IPS-NIHi11 (cell line): ENCODE results near the gene TMEM232.
"Not testable (repeated sequence)": the region's sequence is repeated elsewhere in the genome, so short reads cannot be mapped to it uniquely, and the experiment has no call there.

ENCODE experiments used
- DNase-seq: peaks from one replicate; pipeline ENCODE4 v3.0.0; 2012; ENCODE audit warnings: mixed read lengths, low spot score

Gene TMEM232

GRCh38 chr5:110726249-110727024 lies at the start of gene TMEM232:
Gene TMEM232 (minus strand): TSS chr5:110726671. CDS start chr5:110667352, 59,319 bp downstream.
- DNase-seq = peak; percentile 86

GRCh38 chr5:110770286-110770685 lies 43.8 kb upstream of the TMEM232 start:
- no peak for DNase-seq

GRCh38 chr5:110769000-110769681 lies 42.7 kb upstream of the TMEM232 start:
- DNase-seq = no peak

GRCh38 chr5:110768138-110768860 lies 41.8 kb upstream of the TMEM232 start:
- DNase-seq = no peak

- no peak for DNase-seq
These were observed 33.7 kb upstream of the TMEM232 start for GRCh38 chr5:110760158-110760557.

GRCh38 chr5:110757118-110757729 lies 30.8 kb upstream of the TMEM232 start:
- DNase-seq = peak; percentile 26

GRCh38 chr5:110754181-110754580 lies 27.7 kb upstream of the TMEM232 start:
- no peak for DNase-seq

- DNase-seq = no peak
These were observed 27.1 kb upstream of the TMEM232 start for GRCh38 chr5:110753600-110753999.

- DNase-seq = no peak
These were observed 26.5 kb upstream of the TMEM232 start for GRCh38 chr5:110752953-110753352.

GRCh38 chr5:110751902-110752762 lies 25.7 kb upstream of the TMEM232 start:
- no peak for DNase-seq

- peak; percentile 86 for DNase-seq
These were observed 12.6 kb upstream of the TMEM232 start, which contains the start of gene SLC25A46 for GRCh38 chr5:110738812-110739651. Gene SLC25A46 (plus strand): TSS chr5:110739007. CDS start chr5:110739120, 113 bp downstream.

- DNase-seq = no peak
These were observed 12.0 kb upstream of the TMEM232 start for GRCh38 chr5:110738503-110738811.

GRCh38 chr5:110736753-110737152 lies 10.3 kb upstream of the TMEM232 start:
- no peak for DNase-seq

GRCh38 chr5:110735556-110735955 lies 9.1 kb upstream of the TMEM232 start:
- no peak for DNase-seq

- DNase-seq = no peak
These were observed 7.6 kb upstream of the TMEM232 start for GRCh38 chr5:110734101-110734500.

- DNase-seq = not testable (repeated sequence)
These were observed 5.0 kb upstream of the TMEM232 start for GRCh38 chr5:110731499-110731898.

- DNase-seq = no peak
These were observed 499 bp upstream of the TMEM232 start for GRCh38 chr5:110727025-110727314.

- no peak for DNase-seq
These were observed 8.2 kb downstream of the TMEM232 start for GRCh38 chr5:110718311-110718710.

- no peak for DNase-seq
These were observed 9.9 kb downstream of the TMEM232 start for GRCh38 chr5:110716247-110717245.
